SK-N-SH (cell line): ENCODE results near the gene NACAD. TPM values are rescaled to one million over a fixed set of nuclear protein-coding genes. Genes with fewer than 3 reads are reported as not detected.

Experiments used
- CTCF ChIA-PET: fragments of 300-600, 350-600 bp; formaldehyde crosslinking; extraction: SDS; loops from one replicate; lab custom pipeline; 2021; lab: Yijun Ruan, JAX
- POLR2A ChIA-PET: fragments of 350-600 bp; sonication (Branson Sonifier 250); formaldehyde crosslinking; extraction: SDS; loops from one replicate; lab custom pipeline; 2020; ENCODE audit warnings: antibody characterized with exemption, inconsistent platforms; lab: Yijun Ruan, JAX
- DNase-seq: peaks from one replicate; pipeline ENCODE4 v3.0.0; 2012
- H2AFZ ChIP-seq: fragments of 200-600 bp; sonication (generic); 2 replicates; pipeline ENCODE4 v1.8.1; 2016; ENCODE audit warnings: antibody characterized with exemption, mild to moderate bottlenecking, low read depth
- H3F3A ChIP-seq: fragments of 200-600 bp; sonication (generic); replicated peaks from 2 replicates; pipeline ENCODE3; 2016; ENCODE audit warnings: antibody characterized with exemption, mild to moderate bottlenecking; ENCODE audit not compliant: insufficient read depth
- H3K27ac ChIP-seq, 2 experiments: fragments of 200-500 bp in 1 of 2; fragments of 200-600 bp in 1 of 2; sonication (Bioruptor generic) in 1 of 2; sonication (generic), shearing (Covaris generic) in 1 of 2; 2 replicates each; pipeline versions ENCODE4 v1.5.1 to v1.6.1; 2014 to 2016; ENCODE audit warnings: low read depth in 2 of 2, inconsistent platforms in 1 of 2, low read length in 1 of 2, mild to moderate bottlenecking in 1 of 2, mixed read lengths in 1 of 2
- H3K27me3 ChIP-seq: fragments of 200-600 bp; sonication (generic), shearing (Covaris generic); 2 replicates; pipeline ENCODE4 v1.6.1; 2016; ENCODE audit warnings: mixed run types; ENCODE audit not compliant: insufficient read depth
- H3K36me3 ChIP-seq, 2 experiments: fragments of 200-500 bp in 1 of 2; fragments of 200-600 bp in 1 of 2; sonication (Bioruptor generic) in 1 of 2; sonication (generic) in 1 of 2; replicated peaks in 1 of 2; 2 replicates each; pipeline versions ENCODE3 to v1.5.1; 2014 to 2016; ENCODE audit warnings: low read length in 1 of 2, mild to moderate bottlenecking in 1 of 2; ENCODE audit not compliant: insufficient read depth in 2 of 2, control insufficient read depth in 1 of 2
- H3K4me1 ChIP-seq, 2 experiments: fragments of 200-500 bp in 1 of 2; fragments of 200-600 bp in 1 of 2; sonication (Bioruptor generic) in 1 of 2; sonication (generic), shearing (Covaris generic) in 1 of 2; 2 replicates each; pipeline versions ENCODE4 v1.5.1 to v1.6.1; 2014 to 2016; ENCODE audit warnings: low read depth in 1 of 2, low read length in 1 of 2, mixed run types in 1 of 2; ENCODE audit not compliant: insufficient read depth in 2 of 2, control insufficient read depth in 1 of 2
- H3K4me2 ChIP-seq: fragments of 200-600 bp; sonication (generic), shearing (Covaris generic); 2 replicates; pipeline ENCODE4 v1.6.1; 2017; ENCODE audit warnings: mixed run types
- H3K4me3 ChIP-seq, 2 experiments: fragments of 200-500 bp in 1 of 2; fragments of 200-600 bp in 1 of 2; sonication (Bioruptor generic) in 1 of 2; sonication (generic), shearing (Covaris generic) in 1 of 2; 2 replicates each; pipeline versions ENCODE4 v1.5.1 to v1.8.1; 2014 to 2016; ENCODE audit warnings: low read depth in 2 of 2, inconsistent platforms in 1 of 2, low read length in 1 of 2, mild to moderate bottlenecking in 1 of 2, mixed read lengths in 1 of 2, moderate library complexity in 1 of 2
- H3K79me2 ChIP-seq: fragments of 200-600 bp; sonication (generic); 2 replicates; pipeline ENCODE4 v1.8.1; 2017; ENCODE audit warnings: mild to moderate bottlenecking; ENCODE audit not compliant: insufficient read depth
- H3K9ac ChIP-seq: fragments of 200-600 bp; sonication (generic); 2 replicates; pipeline ENCODE4 v1.6.1; 2017; ENCODE audit warnings: mixed run types
- H3K9me2 ChIP-seq: fragments of 200-600 bp; sonication (generic); 2 replicates; pipeline ENCODE4 v1.6.1; 2017; ENCODE audit warnings: mixed run types
- H3K9me3 ChIP-seq: fragments of 200-600 bp; sonication (generic); 2 replicates; pipeline ENCODE4 v1.6.1; 2017; ENCODE audit warnings: mixed run types, mild to moderate bottlenecking, moderate library complexity
- H4K20me1 ChIP-seq: fragments of 200-600 bp; sonication (generic); 2 replicates; pipeline ENCODE4 v1.6.1; 2017; ENCODE audit warnings: mild to moderate bottlenecking, mixed run types; ENCODE audit not compliant: insufficient read depth
- CHD2 ChIP-seq: fragments of 150-350 bp; IDR thresholded peaks from 2 replicates; pipeline ENCODE4 v1.6.1; 2018; ENCODE audit warnings: low read length; ENCODE audit not compliant: partially characterized antibody
- EP300 ChIP-seq, 2 experiments: IDR thresholded peaks; 2 replicates each; pipeline versions ENCODE4 v1.4.0 to v1.6.1; 2012; ENCODE audit warnings: borderline replicate concordance in 1 of 2, low read depth in 1 of 2, low read length in 1 of 2
- EZH2phosphoT487 ChIP-seq: fragments of 200-600 bp; sonication (generic); IDR thresholded peaks from 2 replicates; pipeline ENCODE4 v1.6.1; 2017; ENCODE audit warnings: low read depth, mixed run types, mild to moderate bottlenecking, antibody characterized with exemption, moderate library complexity, borderline replicate concordance
- FOSL2 ChIP-seq: IDR thresholded peaks from 2 replicates; pipeline ENCODE4 v1.4.0; 2012; ENCODE audit warnings: low read depth, mild to moderate bottlenecking, moderate library complexity, borderline replicate concordance
- FOXJ3 ChIP-seq: sonication (generic); formaldehyde crosslinking; IDR thresholded peaks from 2 replicates; pipeline ENCODE4 v1.5.1; 2020; ENCODE audit warnings: mild to moderate bottlenecking, missing genetic modification reagents
- GABPA ChIP-seq: IDR thresholded peaks from 2 replicates; pipeline ENCODE4 v1.4.0; 2012; ENCODE audit warnings: low read depth, mild to moderate bottlenecking
- IRF3 ChIP-seq: fragments of 150-350 bp; IDR thresholded peaks from 2 replicates; pipeline ENCODE4 v1.6.1; 2016; ENCODE audit warnings: mild to moderate bottlenecking, low read depth, low read length
- JUND ChIP-seq: IDR thresholded peaks from 2 replicates; pipeline ENCODE4 v1.4.0; 2012
- MAX ChIP-seq: IDR thresholded peaks from 2 replicates; pipeline ENCODE4 v1.4.0; 2012; ENCODE audit warnings: low read depth
- PBX3 ChIP-seq: IDR thresholded peaks from 2 replicates; pipeline ENCODE4; 2012
- POLR2AphosphoS5 ChIP-seq: IDR thresholded peaks from 2 replicates; pipeline ENCODE4 v1.6.1; 2012; ENCODE audit warnings: low read depth, low read length
- RAD21 ChIP-seq: IDR thresholded peaks from 2 replicates; pipeline ENCODE4 v1.6.1; 2012; ENCODE audit warnings: mild to moderate bottlenecking, low read length
- RCOR1 ChIP-seq: fragments of 150-350 bp; IDR thresholded peaks from 2 replicates; pipeline ENCODE4 v1.6.1; 2017; ENCODE audit warnings: antibody characterized with exemption, low read length
- SMC3 ChIP-seq: IDR thresholded peaks from 2 replicates; pipeline ENCODE4 v1.6.1; 2012; ENCODE audit warnings: low read depth, low read length, improper control_type of control experiment
- TAF1 ChIP-seq: IDR thresholded peaks from 2 replicates; pipeline ENCODE4 v1.6.1; 2012; ENCODE audit warnings: low read depth, mild to moderate bottlenecking, low read length, moderate library complexity, borderline replicate concordance
- TCF12 ChIP-seq: IDR thresholded peaks from 2 replicates; pipeline ENCODE4 v1.4.0; 2012
- USF1 ChIP-seq: IDR thresholded peaks from 2 replicates; pipeline ENCODE4 v1.4.0; 2012; ENCODE audit warnings: low read depth, borderline replicate concordance
- WGBS: methylation state at CpG from one replicate; pipeline ENCODE4 v1.1.6; 2017; ENCODE audit warnings: low lambda C conversion rate; 5-methylcytosine and 5-hydroxymethylcytosine counted together
- polyA plus RNA-seq, 3 experiments: library from polyadenylated mRNA; depleted of rRNA; stranded (reverse); fragments of >200 nt; gene quantifications; 2 replicates each; pipeline ENCODE4 v1.2.3, GENCODE V29; 2012

Gene NACAD
- polyA plus RNA-seq, 1 of the 3 experiments (the other 2 are of a cell fraction), result 2.8 TPM

- Histone ChIP-seq H3K4me1 (peaks cover 0 to 25% of the 10 kb centered on the region in 2 experiments; a peak in 1 of 4 replicates), H3K27ac (no peak overlapping the region; a peak in 1 of 4 replicates), H3K9ac (no peak overlapping the region), H3K36me3 (peaks cover 7 to 37% of the 10 kb centered on the region in 2 experiments), H3K9me2 (no peaks in the 10 kb centered on the region), H3K4me3 (no peak overlapping the region), H3K27me3 (no peaks in the 10 kb centered on the region), H2AFZ (no peak overlapping the region), H3K79me2 (peaks cover 13% of the 10 kb centered on the region; the same call in 1 of the 2 replicates), H4K20me1 (no peaks in the 10 kb centered on the region; the same call in 1 of the 2 replicates), H3F3A (peaks cover 3% of the 10 kb centered on the region), H3K9me3 (no peaks in the 10 kb centered on the region), H3K4me2 (no peak overlapping the region)
- DNase-seq, result peak; percentile 24
- ChIA-PET POLR2A (no interaction called here), CTCF (no interaction called here)
- TF ChIP-seq FOXJ3 (CRISPR knock-in tag) (no peak), CHD2 (no peak), FOSL2 (no peak)
- 98% methylated on average over 5 of the region's 10 CpGs for WGBS
Measured at GRCh38 chr7:45082831-45083331, 5.9 kb downstream of the NACAD start.

- Histone ChIP-seq H3K9me3 (no peaks in the 10 kb centered on the region), H3K79me2 (peaks cover 8% of the 10 kb centered on the region; the same call in 1 of the 2 replicates), H4K20me1 (no peaks in the 10 kb centered on the region; the same call in 1 of the 2 replicates), H3K27me3 (no peaks in the 10 kb centered on the region), H3K36me3 (peaks cover 7 to 40% of the 10 kb centered on the region in 2 experiments), H3K9ac (no peak overlapping the region), H2AFZ (no peak overlapping the region), H3K4me2 (no peak overlapping the region), H3F3A (peaks cover 3% of the 10 kb centered on the region), H3K9me2 (no peaks in the 10 kb centered on the region), H3K4me1 (peaks cover 0 to 18% of the 10 kb centered on the region in 2 experiments; a peak in 1 of 4 replicates), H3K4me3 (no peak overlapping the region), H3K27ac (peak overlapping the region in 1 of 2 experiments; percentile 6; a peak in 1 of 4 replicates)
- WGBS, result 87% methylated on average over 10 of the region's 18 CpGs
- TF ChIP-seq TCF12 (no peak), SMC3 (no peak), PBX3 (no peak), FOXJ3 (CRISPR knock-in tag) (no peak), JUND (no peak)
- peak; percentile 30 for DNase-seq
- CTCF ChIA-PET, result interaction anchor here (2.2 kb wide), 1 partner anchor 54 kb away, joined by 10 read pairs; no protein-coding TSS in a partner anchor
- POLR2A ChIA-PET, result interaction anchor here (1.3 kb wide), 1 partner anchor 108 kb away, joined by 3 read pairs; no protein-coding TSS in a partner anchor
Measured at GRCh38 chr7:45082031-45082830, 6.5 kb downstream of the NACAD start.

GRCh38 chr7:45081670-45081974 lies 7.1 kb downstream of the NACAD start:
- H3K9me3 ChIP-seq, result no peaks in the 10 kb centered on the region
- no peaks in the 10 kb centered on the region for H4K20me1 ChIP-seq
- no peaks in the 10 kb centered on the region for H3K27me3 ChIP-seq
- H3K36me3 ChIP-seq, result peaks cover 7 to 44% of the 10 kb centered on the region in 2 experiments
- H3K4me1 ChIP-seq, result peaks cover 0 to 12% of the 10 kb centered on the region in 2 experiments; a peak in 1 of 4 replicates
- no peak overlapping the region for H3K9ac ChIP-seq
- H3K9me2 ChIP-seq, result no peaks in the 10 kb centered on the region
- H3K4me2 ChIP-seq, result no peak overlapping the region
- peaks cover 2% of the 10 kb centered on the region; the same call in 1 of the 2 replicates for H3K79me2 ChIP-seq
- WGBS, result 90% methylated on average over 2 of the region's 9 CpGs
- DNase-seq, result no peak
- no peak overlapping the region for H2AFZ ChIP-seq
- no peak overlapping the region for H3K4me3 ChIP-seq
- POLR2A ChIA-PET, result interaction anchor here (1.3 kb wide), 1 partner anchor 108 kb away, joined by 3 read pairs; no protein-coding TSS in a partner anchor
- CTCF ChIA-PET, result interaction anchor here (1.6 to 2.2 kb wide), 2 partner anchors 46 to 54 kb away, joined by 4 to 10 read pairs; no protein-coding TSS in a partner anchor
- peaks cover 3% of the 10 kb centered on the region for H3F3A ChIP-seq
- no peak overlapping the region; a peak in 1 of 4 replicates for H3K27ac ChIP-seq
- no peak for TF ChIP-seq MAX
- no peak for TF ChIP-seq IRF3
- TF ChIP-seq TCF12, result no peak
- TF ChIP-seq RCOR1, result no peak
- TF ChIP-seq TAF1, result no peak
- no peak for TF ChIP-seq JUND
- TF ChIP-seq GABPA, result no peak
- no peak for TF ChIP-seq EP300 (IDR thresholded peaks at IDR 0.05; ENCODE audit: borderline replicate concordance in 1 of 2, low read depth in 1 of 2, low read length in 1 of 2)
- no peak for TF ChIP-seq FOSL2
- no peak for TF ChIP-seq USF1
- TF ChIP-seq RAD21, result no peak
- no peak for TF ChIP-seq EZH2phosphoT487
- TF ChIP-seq POLR2AphosphoS5, result no peak
